IgD-negative memory B cell (primary cell): ENCODE results near the gene PITPNC1. TPM values are rescaled to one million over a fixed set of nuclear protein-coding genes. Genes with fewer than 3 reads are reported as not detected.
A peak's percentile ranks its signal among the peaks of the same experiment; 100 is the strongest.
"Not testable (repeated sequence)": the region's sequence is repeated elsewhere in the genome, so short reads cannot be mapped to it uniquely, and the experiment has no call there.

ENCODE experiments used
- H3K27ac Mint-ChIP-seq, 3 donors: one replicate each; pipeline ENCODE4 v1.8.0; 2020 to 2022; ENCODE audit warnings: mild to moderate bottlenecking in 3 of 3, mixed read lengths in 3 of 3, moderate library complexity in 1 of 3
- H3K27me3 Mint-ChIP-seq: one replicate; pipeline ENCODE4 v1.8.0; 2021; ENCODE audit warnings: mixed read lengths
- H3K36me3 Mint-ChIP-seq: one replicate; pipeline ENCODE4 v1.8.0; 2020; ENCODE audit warnings: mild to moderate bottlenecking, mixed read lengths
- H3K4me1 Mint-ChIP-seq, 3 donors: one replicate each; pipeline ENCODE4 v1.8.0; 2020 to 2022; ENCODE audit warnings: mixed read lengths in 3 of 3, mild to moderate bottlenecking in 1 of 3
- H3K4me3 Mint-ChIP-seq, 4 donors: one replicate each; pipeline ENCODE4 v1.8.0; 2020 to 2022; ENCODE audit warnings: mild to moderate bottlenecking in 4 of 4, mixed read lengths in 4 of 4, moderate library complexity in 3 of 4
- H3K9me3 Mint-ChIP-seq, 3 donors: one replicate each; pipeline ENCODE4 v1.8.0; 2020 to 2021; ENCODE audit warnings: mixed read lengths in 3 of 3, mild to moderate bottlenecking in 1 of 3
- polyA plus RNA-seq: library from polyadenylated mRNA; unstranded; fragments of 300-500 nt; fragmentation: Illumina TruSeq; gene quantifications from one replicate; pipeline ENCODE4 v1.2.3, GENCODE V29; 2021

The PITPNC1 gene
- polyA plus RNA-seq, 1 donor from 2014 or later, result 26.0 TPM

DNA sequence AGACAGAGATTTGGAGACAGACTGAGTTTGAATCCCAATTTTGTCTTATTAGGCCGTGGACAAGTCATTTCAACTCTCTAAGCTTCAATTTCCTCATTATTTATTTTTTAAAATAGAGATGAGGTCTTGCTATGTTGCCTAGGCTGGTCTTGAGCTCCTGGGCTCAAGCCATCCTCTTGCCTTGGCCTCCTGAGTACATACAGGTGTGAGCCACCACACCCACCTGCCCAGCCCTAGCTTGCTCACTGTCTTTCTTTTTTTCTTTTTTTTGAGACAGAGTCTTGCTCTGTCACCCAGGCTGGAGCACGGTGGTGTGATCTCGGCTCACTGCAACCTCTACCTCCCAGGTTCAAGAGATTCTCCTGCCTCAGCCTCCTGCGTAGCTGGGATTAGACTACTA, 45.2 kb downstream of the PITPNC1 start:
- H3K27ac Mint-ChIP-seq, result peak overlapping the region in 2 of 3 donors; percentile 23 to 92
- H3K9me3 Mint-ChIP-seq, H3K27me3 Mint-ChIP-seq, H3K36me3 Mint-ChIP-seq: not testable (repeated sequence)
- H3K4me1 Mint-ChIP-seq, result peaks cover 7 to 14% (median 14%) of the 10 kb centered on the region in 3 donors
- peak overlapping the region in 1 of 4 donors; percentile 56 for H3K4me3 Mint-ChIP-seq

DNA sequence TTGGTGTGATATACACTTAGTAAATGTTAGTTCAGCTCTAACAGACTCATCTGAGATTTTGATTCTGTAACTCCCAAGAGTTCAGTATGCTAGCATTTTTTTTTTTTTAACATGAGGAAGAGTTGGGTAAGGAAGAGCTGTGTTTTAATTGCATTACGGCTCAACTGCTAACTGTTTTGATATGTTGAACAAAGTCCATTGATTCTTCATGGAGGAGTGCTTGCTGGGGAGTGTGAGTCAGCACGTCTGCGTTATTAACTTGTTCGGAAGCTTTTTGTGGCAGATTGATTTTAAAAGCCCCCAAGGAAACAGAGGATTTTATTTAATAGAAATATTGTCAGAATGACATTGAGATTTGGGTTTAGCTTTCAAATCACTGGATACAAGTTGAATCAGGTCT, 45.8 kb downstream of the PITPNC1 start:
- Mint-ChIP-seq H3K27ac (no peak overlapping the region), H3K4me1 (peaks cover 7 to 14% (median 14%) of the 10 kb centered on the region in 3 donors), H3K36me3 (no peaks in the 10 kb centered on the region), H3K9me3 (no peaks in the 10 kb centered on the region), H3K27me3 (no peaks in the 10 kb centered on the region), H3K4me3 (no peak overlapping the region)

DNA sequence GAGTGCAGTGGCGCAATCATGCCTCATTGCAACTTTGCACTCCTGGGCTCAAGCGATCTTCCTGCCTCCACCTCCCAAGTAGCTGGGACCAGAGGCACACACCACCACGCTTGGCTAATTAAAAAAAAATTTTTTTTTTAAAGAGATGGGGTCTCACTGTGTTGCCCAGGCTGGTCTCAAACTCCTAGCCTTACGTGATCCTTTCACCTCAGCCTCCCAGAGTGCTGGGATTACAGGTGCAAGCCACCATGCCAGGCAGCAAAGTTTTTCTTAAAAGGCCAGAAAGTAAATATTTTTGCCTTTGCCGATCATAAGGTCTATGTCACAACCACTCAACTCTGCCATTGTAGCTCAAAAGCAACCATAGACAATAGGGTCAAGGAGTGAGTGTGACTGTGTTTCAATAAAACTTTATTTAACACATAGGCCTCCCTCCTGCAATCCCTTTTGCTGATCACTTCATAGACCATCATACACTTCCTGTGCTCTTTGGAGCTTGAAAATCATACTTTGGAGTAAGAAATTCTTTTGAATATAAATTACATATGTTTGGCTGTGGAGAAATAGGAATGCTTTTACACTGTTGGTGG, 48.6 kb downstream of the PITPNC1 start:
- no peaks in the 10 kb centered on the region for H3K9me3 Mint-ChIP-seq
- peaks cover 7 to 9% (median 8%) of the 10 kb centered on the region in 3 donors for H3K4me1 Mint-ChIP-seq
- H3K27ac Mint-ChIP-seq, result no peak overlapping the region
- no peak overlapping the region for H3K4me3 Mint-ChIP-seq
- H3K36me3 Mint-ChIP-seq, result no peaks in the 10 kb centered on the region
- no peaks in the 10 kb centered on the region for H3K27me3 Mint-ChIP-seq

DNA sequence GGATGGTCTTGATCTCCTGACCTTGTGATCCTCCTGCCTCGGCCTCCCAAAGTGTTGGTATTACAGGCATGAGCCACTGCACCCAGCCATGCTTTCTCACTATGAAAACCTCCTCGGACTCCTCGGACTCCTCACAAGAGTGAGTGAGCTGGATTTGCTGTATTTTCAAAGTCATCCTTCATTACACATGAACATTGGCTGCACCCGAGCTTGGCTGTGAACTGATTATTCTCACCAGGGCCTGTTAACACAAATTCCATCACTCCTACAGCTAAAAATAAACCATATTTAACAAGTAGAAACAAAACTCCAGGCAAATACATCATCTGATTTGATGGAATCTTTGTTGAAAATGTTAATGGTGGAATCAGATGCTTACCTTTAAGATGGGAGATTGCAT, 50.3 kb downstream of the PITPNC1 start:
- no peak overlapping the region for H3K4me3 Mint-ChIP-seq
- H3K27me3 Mint-ChIP-seq, result no peaks in the 10 kb centered on the region
- H3K27ac Mint-ChIP-seq, result no peak overlapping the region
- H3K36me3 Mint-ChIP-seq, result no peaks in the 10 kb centered on the region
- peaks cover 4 to 7% (median 5%) of the 10 kb centered on the region in 3 donors for H3K4me1 Mint-ChIP-seq
- no peaks in the 10 kb centered on the region for H3K9me3 Mint-ChIP-seq

DNA sequence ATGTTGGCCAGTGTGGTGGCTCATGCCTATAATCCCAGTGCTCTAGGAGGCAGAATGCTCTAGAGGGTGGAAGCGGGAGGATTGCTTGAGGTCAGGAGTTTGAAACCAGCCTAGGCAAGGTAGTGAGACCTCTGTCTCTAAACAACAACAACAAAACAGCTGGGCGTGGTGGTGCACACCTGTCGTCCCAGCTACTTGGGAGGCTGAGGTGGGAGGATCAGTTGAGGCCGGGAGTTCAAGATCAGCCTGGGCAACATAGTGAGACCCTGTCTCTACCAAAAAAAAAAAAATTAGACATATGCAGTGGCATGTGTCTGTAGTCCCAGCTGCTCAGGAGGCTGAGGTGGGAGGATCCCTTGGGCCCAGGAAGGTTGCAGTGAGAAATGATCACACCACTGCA, 53.4 kb downstream of the PITPNC1 start:
- H3K9me3 Mint-ChIP-seq, H3K27me3 Mint-ChIP-seq, H3K36me3 Mint-ChIP-seq, H3K4me1 Mint-ChIP-seq, H3K4me3 Mint-ChIP-seq: not testable (repeated sequence)
- H3K27ac Mint-ChIP-seq, result peak overlapping the region in 1 of 3 donors; percentile 39

DNA sequence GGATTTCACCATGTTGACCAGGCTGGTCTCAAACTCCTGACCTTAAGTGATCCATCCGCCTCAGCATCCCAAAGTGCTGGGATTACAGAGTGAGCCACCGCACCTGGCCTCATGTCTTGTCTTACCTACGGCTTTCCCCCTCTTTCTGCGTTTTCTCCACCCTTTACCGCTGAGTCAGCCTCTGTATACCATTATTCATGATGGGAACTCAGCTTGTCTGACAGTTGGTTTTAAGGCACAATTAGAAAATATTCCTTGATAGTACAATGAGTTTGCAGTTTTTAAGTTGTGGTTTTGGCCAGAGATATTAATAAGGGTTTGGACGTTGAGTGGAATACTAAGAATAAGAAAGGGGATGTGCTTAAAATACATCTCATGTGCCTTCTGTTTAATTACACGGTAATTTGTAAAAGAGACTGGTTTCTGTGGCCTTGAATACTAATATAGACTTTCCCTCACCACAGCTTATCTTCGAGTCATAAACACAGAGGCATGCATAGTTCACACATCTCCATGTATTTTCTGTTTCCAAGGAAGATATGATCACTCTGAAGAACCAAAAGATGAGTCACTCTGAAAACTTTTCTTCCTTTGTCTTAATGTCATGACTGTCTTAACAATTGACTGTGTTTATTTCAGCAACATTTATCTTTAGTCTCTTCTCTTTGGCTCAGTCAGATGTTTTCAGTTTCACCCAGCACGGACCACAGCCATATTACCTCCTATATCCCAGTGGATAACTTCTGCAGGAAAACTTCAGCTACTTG, 54.4 kb downstream of the PITPNC1 start:
- no peak overlapping the region for H3K4me3 Mint-ChIP-seq
- H3K36me3 Mint-ChIP-seq, result no peaks in the 10 kb centered on the region
- H3K27ac Mint-ChIP-seq, result peak overlapping the region in 1 of 3 donors; percentile 10
- peaks cover 7 to 8% (median 7%) of the 10 kb centered on the region in 3 donors for H3K4me1 Mint-ChIP-seq
- H3K9me3 Mint-ChIP-seq, result no peaks in the 10 kb centered on the region
- H3K27me3 Mint-ChIP-seq, result no peaks in the 10 kb centered on the region

DNA sequence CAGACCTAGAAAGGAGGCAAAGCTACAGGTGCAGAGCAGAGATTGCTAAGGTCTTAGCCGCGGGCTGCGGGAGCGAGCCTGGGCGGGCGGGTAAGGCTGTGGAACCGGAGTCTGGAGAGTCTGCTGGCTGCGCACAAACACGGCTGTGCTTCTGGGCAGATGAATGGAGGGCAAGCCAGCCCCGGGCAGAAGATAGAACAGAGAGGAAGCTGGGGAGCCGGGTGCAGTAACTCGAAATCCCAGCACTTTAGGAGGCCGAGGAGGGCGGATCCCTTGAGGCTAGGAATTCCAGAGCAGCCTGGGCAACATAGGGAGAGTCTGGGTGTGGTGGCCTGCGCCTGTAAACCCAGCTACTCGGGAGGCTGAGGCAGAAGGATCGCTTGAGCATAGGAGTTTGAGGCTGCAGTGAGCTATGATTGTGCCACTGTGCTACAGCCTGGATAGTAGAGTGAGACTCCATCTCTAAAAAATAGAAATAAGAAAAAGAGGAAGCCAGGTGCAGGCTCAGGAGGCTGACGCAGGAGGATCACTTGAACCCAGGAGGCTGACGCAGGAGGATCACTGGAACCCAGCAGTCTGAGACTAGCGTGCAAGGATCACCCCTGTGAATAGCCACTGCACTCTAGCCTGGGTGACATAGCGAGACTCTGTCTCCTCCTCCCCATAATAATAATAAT, 56.3 kb downstream of the PITPNC1 start:
- Mint-ChIP-seq H3K4me3 (peak overlapping the region in 1 of 4 donors; percentile 76), H3K27me3 (no peaks in the 10 kb centered on the region), H3K9me3 (no peaks in the 10 kb centered on the region), H3K4me1 (peaks cover 7 to 8% (median 8%) of the 10 kb centered on the region in 3 donors), H3K36me3 (no peaks in the 10 kb centered on the region), H3K27ac (no peak overlapping the region)

DNA sequence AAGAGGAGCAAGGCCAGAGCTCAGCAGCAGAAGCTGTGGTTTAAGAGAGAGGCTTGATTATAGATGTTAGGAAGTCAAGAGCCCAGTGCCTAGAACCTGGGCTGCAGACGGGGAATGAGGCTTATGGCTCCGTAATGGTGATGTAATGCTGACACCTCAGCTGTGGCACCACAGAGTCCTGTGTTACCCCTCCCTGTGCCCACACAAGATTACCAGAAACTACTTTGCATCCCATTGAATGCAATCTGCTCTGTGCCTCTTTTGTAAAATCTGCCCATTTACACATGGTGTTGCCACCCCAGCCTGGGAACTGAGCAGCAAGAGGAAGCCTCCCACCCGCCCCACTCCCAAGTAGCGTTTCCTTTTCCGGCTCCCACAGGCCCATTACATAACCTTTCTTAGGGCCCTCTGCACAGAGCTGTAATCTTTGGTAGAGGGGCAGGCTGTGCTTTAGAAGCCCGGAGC, 57.0 kb downstream of the PITPNC1 start:
- H3K4me3 Mint-ChIP-seq, result peak overlapping the region in 2 of 4 donors; percentile 4 to 84
- no peaks in the 10 kb centered on the region for H3K36me3 Mint-ChIP-seq
- peak overlapping the region in 1 of 3 donors; percentile 53 for H3K27ac Mint-ChIP-seq
- H3K9me3 Mint-ChIP-seq, result no peaks in the 10 kb centered on the region
- no peaks in the 10 kb centered on the region for H3K27me3 Mint-ChIP-seq
- H3K4me1 Mint-ChIP-seq, result peaks cover 7 to 8% (median 8%) of the 10 kb centered on the region in 3 donors

DNA sequence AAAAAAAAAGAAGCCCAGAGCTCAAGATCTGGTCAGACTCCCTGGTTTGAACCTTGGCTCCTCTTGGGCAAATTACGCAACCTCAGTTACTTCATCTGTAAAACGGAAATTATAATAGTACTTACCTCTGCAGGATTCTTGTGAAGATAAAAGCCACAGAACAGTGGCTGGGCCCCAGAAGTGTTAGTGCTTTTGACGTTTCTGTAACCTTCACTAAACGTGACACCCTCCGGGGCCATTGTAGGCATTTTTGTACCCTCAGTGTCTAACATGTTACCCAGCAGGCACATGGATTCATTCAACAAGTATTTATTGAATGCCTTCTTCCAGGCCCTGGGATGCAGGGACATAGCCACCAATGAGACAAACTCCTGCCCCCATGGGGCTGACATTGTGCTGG, 58.0 kb downstream of the PITPNC1 start:
- H3K27ac Mint-ChIP-seq, result peak overlapping the region in 1 of 3 donors; percentile 68
- H3K36me3 Mint-ChIP-seq, result no peaks in the 10 kb centered on the region
- H3K4me1 Mint-ChIP-seq, result peaks cover 7 to 13% (median 12%) of the 10 kb centered on the region in 3 donors
- H3K9me3 Mint-ChIP-seq, result no peaks in the 10 kb centered on the region
- H3K27me3 Mint-ChIP-seq, result no peaks in the 10 kb centered on the region
- peak overlapping the region in 1 of 4 donors; percentile 23 for H3K4me3 Mint-ChIP-seq

DNA sequence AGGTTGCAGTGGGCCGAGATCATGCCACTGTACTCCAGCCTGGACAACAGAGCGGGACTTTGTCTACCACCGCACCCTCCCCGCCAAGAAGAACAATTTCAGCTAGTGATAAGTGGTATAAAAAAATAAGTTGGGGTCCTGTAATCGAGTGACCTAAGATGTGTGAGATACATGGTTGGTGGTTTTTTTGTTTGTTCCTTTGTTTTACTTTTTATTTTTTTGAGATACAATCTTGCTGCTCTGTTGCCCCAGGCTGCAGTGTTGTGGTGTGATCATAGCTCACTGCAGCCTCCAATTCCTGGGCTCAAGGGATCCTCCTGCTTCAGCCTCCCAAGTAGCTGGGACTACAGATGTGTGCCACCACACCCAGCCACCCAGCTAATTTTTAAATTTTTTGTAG, 58.7 kb downstream of the PITPNC1 start:
- Mint-ChIP-seq H3K4me1 (peaks cover 7 to 14% (median 13%) of the 10 kb centered on the region in 3 donors), H3K27me3 (no peaks in the 10 kb centered on the region)

DNA sequence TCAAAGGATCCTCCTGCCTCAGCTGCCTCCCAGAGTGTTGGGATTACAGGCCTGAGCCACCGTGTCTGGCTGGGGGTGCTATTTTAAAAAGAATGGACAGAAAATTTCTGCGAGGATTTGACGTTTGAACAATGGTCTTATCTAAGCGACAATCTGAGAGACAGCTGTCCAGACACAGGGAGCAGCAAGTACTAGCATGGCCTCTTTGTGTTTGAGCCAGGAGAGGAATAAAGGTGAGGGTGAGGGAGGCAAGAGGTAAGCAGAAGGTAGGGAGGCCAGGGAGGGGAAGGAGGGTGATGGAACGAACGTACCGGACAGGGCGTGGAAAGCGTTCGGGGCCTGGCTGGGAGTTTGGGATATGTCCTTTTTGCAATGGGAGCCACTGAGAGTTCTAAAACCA, 59.2 kb downstream of the PITPNC1 start:
- Mint-ChIP-seq H3K4me3 (no peak overlapping the region), H3K27me3 (no peaks in the 10 kb centered on the region), H3K9me3 (no peaks in the 10 kb centered on the region), H3K4me1 (peaks cover 9 to 18% (median 17%) of the 10 kb centered on the region in 3 donors), H3K36me3 (no peaks in the 10 kb centered on the region), H3K27ac (no peak overlapping the region)

More for the DNA sequence above, 58.7 kb downstream of the PITPNC1 start:
- no peak overlapping the region for H3K4me3 Mint-ChIP-seq
- no peaks in the 10 kb centered on the region for H3K9me3 Mint-ChIP-seq
- H3K36me3 Mint-ChIP-seq, result no peaks in the 10 kb centered on the region
- no peak overlapping the region for H3K27ac Mint-ChIP-seq

DNA sequence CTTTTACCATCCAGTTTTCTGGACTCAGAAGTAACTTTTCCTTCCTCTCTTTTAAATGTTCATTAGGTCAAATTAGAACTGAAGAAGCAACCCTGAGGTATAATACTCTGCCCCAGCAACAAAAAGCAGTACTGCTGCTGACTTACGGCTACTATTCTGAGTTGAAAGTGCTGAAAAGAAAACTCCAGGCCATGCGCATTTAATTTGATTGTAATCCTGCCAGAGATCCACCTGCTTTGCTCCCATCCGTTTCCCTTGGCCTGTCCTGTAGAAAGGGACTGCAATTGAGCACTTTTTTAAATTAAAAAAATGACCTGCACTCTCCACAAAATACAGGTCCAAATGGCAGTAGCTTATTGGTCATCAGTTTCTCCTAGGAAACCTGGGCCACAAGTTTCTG, 61.6 kb downstream of the PITPNC1 start:
- H3K36me3 Mint-ChIP-seq, result peaks cover 1% of the 10 kb centered on the region
- peak overlapping the region in 1 of 3 donors; percentile 59 for H3K27ac Mint-ChIP-seq
- H3K4me1 Mint-ChIP-seq, result peaks cover 9 to 21% (median 20%) of the 10 kb centered on the region in 3 donors
- H3K27me3 Mint-ChIP-seq, result no peaks in the 10 kb centered on the region
- no peak overlapping the region for H3K4me3 Mint-ChIP-seq
- H3K9me3 Mint-ChIP-seq, result no peaks in the 10 kb centered on the region

DNA sequence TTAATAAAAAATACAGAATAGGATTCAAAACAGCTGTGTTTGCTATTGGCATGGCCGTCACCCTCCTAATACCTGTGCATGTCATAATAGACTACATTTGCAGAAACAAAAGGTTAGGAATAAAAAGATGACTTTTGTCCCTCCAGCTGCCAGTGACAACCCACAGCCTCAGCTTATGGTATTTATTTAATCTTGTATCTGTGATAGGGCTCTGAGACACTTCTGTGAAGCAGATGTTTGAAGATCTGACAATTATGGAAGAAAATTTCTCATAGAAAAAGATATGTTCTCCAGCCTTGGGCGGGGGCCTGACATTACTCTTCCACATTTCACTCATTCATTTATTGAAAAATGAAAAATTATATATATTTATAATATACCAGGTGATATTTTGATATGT, 62.2 kb downstream of the PITPNC1 start:
- H3K27ac Mint-ChIP-seq, result no peak overlapping the region

DNA sequence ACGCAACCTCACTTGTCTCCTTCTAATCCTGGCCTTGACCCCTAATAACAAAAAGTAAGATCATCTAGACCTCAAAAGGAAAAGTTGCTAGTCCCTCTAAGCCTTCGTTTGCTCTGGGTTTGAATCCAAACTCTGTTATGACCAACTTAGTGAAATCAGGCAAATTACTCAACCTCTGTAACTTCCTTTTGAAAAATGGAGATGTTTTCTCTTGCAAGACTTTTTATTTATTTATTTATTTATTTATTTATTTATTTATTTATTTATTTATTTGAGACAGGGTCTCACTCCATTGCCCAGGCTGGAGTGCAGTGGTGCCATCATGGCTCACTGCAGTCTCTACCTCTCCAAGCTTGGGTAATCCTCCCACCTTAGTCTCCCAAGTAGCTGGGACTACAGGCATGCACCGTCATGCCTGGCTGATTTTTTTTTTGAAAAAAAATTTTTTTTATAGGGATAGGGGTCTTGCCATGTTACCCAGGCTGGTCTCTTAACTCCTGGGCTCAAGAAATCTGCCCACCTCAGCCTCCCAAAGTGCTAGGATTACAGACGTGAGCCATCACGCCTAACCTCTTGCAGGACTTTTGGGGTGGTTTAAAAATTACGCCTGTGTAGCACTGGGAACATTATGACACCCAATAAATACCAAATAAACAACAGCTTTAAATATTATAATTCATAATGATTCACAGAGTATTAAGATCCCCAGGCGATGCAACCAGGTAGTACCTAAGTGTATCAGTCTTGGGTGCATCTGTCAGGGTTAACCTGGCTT, 63.4 kb downstream of the PITPNC1 start:
- Mint-ChIP-seq H3K27ac (peak overlapping the region in 1 of 3 donors; percentile 2), H3K27me3 (no peaks in the 10 kb centered on the region), H3K4me3 (peak overlapping the region in 2 of 4 donors; percentile 72 to 90), H3K4me1 (peaks cover 9 to 18% (median 15%) of the 10 kb centered on the region in 3 donors), H3K36me3 (peaks cover 4% of the 10 kb centered on the region), H3K9me3 (no peaks in the 10 kb centered on the region)

More for the DNA sequence above, 62.2 kb downstream of the PITPNC1 start:
- Mint-ChIP-seq H3K4me1 (peaks cover 9 to 18% (median 15%) of the 10 kb centered on the region in 3 donors), H3K36me3 (peaks cover 4% of the 10 kb centered on the region), H3K4me3 (no peak overlapping the region), H3K27me3 (no peaks in the 10 kb centered on the region), H3K9me3 (no peaks in the 10 kb centered on the region)
